ENCODE results near the gene DAZAP2.
A peak's percentile ranks its signal among the peaks of the same experiment; 100 is the strongest.
"Not testable (repeated sequence)": the region's sequence is repeated elsewhere in the genome, so short reads cannot be mapped to it uniquely, and the experiment has no call there.

Gene DAZAP2

GRCh38 chr12:51253276-51253675 is 14.7 kb downstream of the DAZAP2 start:
- DNase-seq, result no peak

- DNase-seq, result no peak
Measured at GRCh38 chr12:51254536-51254935, 15.9 kb downstream of the DAZAP2 start.

GRCh38 chr12:51259600-51259999 is 21.0 kb downstream of the DAZAP2 start:
- not testable (repeated sequence) for DNase-seq

- DNase-seq, result peak; percentile 39
Measured at GRCh38 chr12:51262758-51263177, 24.1 kb downstream of the DAZAP2 start.

- no peak for DNase-seq
Measured at GRCh38 chr12:51263341-51263740, 24.7 kb downstream of the DAZAP2 start.

- DNase-seq, result no peak
Measured at GRCh38 chr12:51264297-51264696, 25.7 kb downstream of the DAZAP2 start.

GRCh38 chr12:51265024-51265423 is 26.4 kb downstream of the DAZAP2 start:
- DNase-seq, result no peak

DNA sequence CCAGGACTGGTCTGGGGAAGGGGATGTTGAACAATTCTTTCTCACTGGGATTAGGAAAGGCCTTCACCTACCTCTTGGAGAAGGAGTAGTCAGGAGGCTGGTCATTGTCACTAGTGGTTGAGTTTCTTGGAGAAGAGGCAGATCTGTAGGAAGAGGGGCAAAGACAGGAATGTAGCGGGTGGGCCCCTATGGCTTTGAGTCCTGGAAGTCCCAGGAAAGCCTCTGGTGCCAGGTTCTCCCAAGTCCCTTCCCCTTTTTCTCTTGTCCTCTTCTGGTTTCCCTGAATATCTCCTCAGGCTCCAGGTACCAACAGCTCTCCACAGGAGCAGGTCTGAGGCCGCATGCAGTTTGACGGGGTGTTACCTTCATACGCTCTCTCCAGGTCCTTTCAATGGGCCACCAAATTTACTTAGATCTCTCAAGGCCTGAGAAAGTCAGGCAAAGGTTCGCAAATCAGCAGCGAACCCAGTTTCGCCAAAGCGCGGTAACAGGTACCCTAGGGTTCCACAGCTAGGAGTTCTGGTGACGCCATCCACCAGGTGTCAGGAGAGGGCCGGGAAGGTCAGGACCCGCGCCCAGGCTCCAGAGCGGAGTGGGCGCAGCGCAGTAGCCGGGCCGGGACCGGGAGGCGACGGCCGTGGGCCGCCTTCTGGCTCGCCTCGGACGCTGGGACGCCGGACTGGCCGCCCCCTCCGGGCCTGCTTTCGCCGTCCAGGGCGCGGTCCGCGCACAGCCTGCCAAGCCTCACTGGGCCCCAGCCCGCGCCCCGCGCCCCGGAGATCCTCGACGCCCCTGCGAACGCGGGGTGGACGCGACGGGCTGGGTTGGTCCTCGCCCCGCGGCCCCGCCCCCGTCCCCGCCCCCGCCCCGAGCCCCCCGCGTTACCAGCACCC is 30.8 kb downstream of the DAZAP2 start:
- DNase-seq, result peak; percentile 48

GRCh38 chr12:51270067-51270950 is 31.7 kb downstream of the DAZAP2 start, which contains the start of gene SMAGP:
SMAGP (minus strand) TSS chr12:51270415; CDS start chr12:51269278, 1,137 bp downstream.
- peak; percentile 41 for DNase-seq

DNA sequence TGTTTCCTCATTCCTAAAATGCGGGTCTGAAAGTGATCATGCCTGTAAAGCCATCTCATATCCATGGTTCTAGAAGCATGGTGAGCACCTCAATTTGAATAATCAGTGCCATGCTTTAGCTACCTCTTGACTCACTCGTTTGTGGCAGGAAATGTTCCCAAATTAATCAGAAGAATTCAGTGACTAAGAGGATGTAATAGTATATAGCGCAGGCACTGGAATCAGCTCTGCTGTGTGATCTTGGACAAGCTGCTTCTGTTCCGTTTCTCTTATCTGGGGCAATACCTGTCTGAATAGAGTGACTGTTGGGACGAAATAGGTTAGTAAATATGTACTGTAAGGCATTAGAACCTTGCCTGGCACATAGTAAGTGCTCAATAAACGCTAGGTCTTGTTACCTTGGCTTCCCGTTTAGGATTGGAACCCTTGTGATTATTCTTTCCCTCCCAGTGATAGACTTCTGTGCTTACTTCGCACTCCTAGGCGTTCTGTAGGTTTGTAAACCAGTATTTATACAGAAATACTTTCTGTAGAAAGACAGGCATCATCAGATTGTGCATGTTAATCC is 32.4 kb downstream of the DAZAP2 start:
- DNase-seq, result no peak

DNA sequence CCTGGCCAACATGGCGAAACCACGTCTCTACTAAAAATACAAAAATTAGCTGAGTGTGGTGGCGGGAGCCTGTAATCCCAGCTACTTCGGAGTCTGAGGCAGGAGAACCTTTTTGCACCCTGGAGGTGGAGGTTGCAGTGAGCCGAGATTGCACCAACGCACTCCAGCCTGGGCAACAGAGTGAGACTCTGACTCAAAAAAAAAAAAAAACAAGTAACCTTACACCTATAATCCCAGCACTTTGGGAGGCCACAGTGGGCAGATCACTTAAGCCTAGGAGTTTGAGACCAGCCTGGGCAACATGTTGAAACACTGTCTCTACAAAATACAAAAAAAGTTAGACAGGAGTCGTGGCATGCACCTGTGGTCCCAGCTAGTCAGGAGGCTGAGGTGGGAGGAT is 34.2 kb downstream of the DAZAP2 start:
- not testable (repeated sequence) for DNase-seq

DNA sequence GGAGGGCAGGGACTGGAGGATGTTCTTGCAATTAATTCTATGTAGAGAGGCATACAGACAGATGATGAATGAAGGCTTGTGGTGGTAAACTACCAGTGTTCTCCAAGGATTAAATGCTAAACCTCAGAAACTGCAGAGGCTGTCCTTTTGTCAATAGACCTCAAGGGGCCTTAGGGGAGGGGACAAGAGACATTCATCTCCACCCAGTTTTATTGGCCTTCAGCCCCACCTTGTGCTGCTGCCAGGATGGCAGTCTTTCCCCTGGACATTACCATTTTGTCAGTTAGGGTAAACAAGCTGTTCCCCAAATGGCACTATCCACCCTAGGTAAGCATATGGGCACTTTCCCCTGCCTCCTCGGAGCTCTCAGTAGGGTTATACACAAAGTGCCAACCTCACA is 36.5 kb downstream of the DAZAP2 start:
- DNase-seq, result no peak

GRCh38 chr12:51281202-51281924 is 42.7 kb downstream of the DAZAP2 start:
- DNase-seq, result no peak

GRCh38 chr12:51285843-51286242 is 47.2 kb downstream of the DAZAP2 start:
- DNase-seq, result no peak

GRCh38 chr12:51291603-51292513 is 53.2 kb downstream of the DAZAP2 start:
- DNase-seq, result peak; percentile 33
